Transverse colon (tissue), 4 donors: Measurements from ENCODE around the gene FBXL14. TPM values are rescaled to one million over a fixed set of nuclear protein-coding genes. Genes with fewer than 3 reads are reported as not detected.
A peak's percentile ranks its signal among the peaks of the same experiment; 100 is the strongest.

Experiments
- DNase-seq: peaks from one replicate; pipeline ENCODE4 v3.0.0-alpha.2; 2019
- H3K27ac ChIP-seq, 4 donors: fragments of 200-600 bp; sonication (generic); 2 replicates each; pipeline ENCODE4 v1.5.1; 2016 to 2018; ENCODE audit warnings: inconsistent platforms in 4 of 4
- H3K27me3 ChIP-seq: fragments of 200-600 bp; sonication (generic); 2 replicates; pipeline ENCODE4 v1.5.1; 2017; ENCODE audit warnings: inconsistent platforms
- H3K36me3 ChIP-seq, 4 donors: fragments of 200-600 bp; sonication (generic); 2 replicates each; pipeline ENCODE4 v1.5.1; 2017 to 2019; ENCODE audit warnings: inconsistent platforms in 4 of 4
- H3K4me1 ChIP-seq, 4 donors: fragments of 200-600 bp; sonication (generic); 2 replicates each; pipeline ENCODE4 v1.5.1; 2017 to 2020; ENCODE audit warnings: inconsistent platforms in 4 of 4
- H3K4me3 ChIP-seq, 4 donors: fragments of 200-600 bp; sonication (generic); 1 replicate in 1 of 4; 2 replicates in 3 of 4; pipeline versions ENCODE4 v1.5.1 to v1.6.1; 2017 to 2019; ENCODE audit warnings: inconsistent platforms in 4 of 4
- H3K9me3 ChIP-seq, 2 donors: fragments of 200-600 bp; sonication (generic); 2 replicates each; pipeline ENCODE4 v1.5.1; 2017 to 2019; ENCODE audit warnings: inconsistent platforms in 2 of 2
- CTCF ChIP-seq, 5 experiments: fragments of 200-600 bp in 3 of 5; fragments of 450-650 bp in 2 of 5; sonication (generic) in 3 of 5; IDR thresholded peaks; 1 replicate in 2 of 5; 2 replicates in 3 of 5; pipeline ENCODE4 v1.5.1; 2016 to 2017; ENCODE audit warnings: antibody characterized with exemption in 5 of 5, inconsistent platforms in 3 of 5, mild to moderate bottlenecking in 2 of 5, moderate library complexity in 1 of 5
- EP300 ChIP-seq: sonication (generic); formaldehyde crosslinking; IDR thresholded peaks from one replicate; pipeline ENCODE4 v1.6.1; 2017; ENCODE audit warnings: antibody characterized with exemption, low read depth
- POLR2A ChIP-seq: fragments of 450-650 bp; IDR thresholded peaks from one replicate; pipeline ENCODE4 v1.6.1; 2016; ENCODE audit warnings: antibody characterized with exemption, mild to moderate bottlenecking, moderate library complexity
- POLR2AphosphoS5 ChIP-seq, 3 donors: sonication (generic); formaldehyde crosslinking; IDR thresholded peaks; one replicate each; pipeline ENCODE4 v1.6.1; 2016; ENCODE audit warnings: antibody characterized with exemption in 3 of 3
- WGBS, 2 donors: methylation state at CpG; one replicate each; pipeline ENCODE4 v1.1.5; 2018; ENCODE audit warnings: low coverage in 1 of 2; 5-methylcytosine and 5-hydroxymethylcytosine counted together
- in situ Hi-C, 4 donors: fragments of 200-750 bp; cut with MboI; loops; one replicate each; pipeline versions ENCODE4 v1.15.0 to v1.15.1; 2017; ENCODE audit warnings: low sequenced_read_pairs in 3 of 4, low pct_ligation_motif_present in 1 of 4, low pct_unique_long_range_greater_than_20kb in 1 of 4
- intact Hi-C: fragments of 100-400 bp; cut with DNase I; formaldehyde crosslinking; loops from one replicate; pipeline ENCODE4 v1.15.1; 2023; ENCODE audit warnings: low total_unique reads
- total RNA-seq, 4 donors: library from RNA; depleted of rRNA; stranded (reverse); fragments of >200 nt; gene quantifications; one replicate each; pipeline ENCODE4 v1.1.0, GENCODE V29; 2016

The FBXL14 gene
- total RNA-seq, 4 donors from 2014 or later = 15.5 to 44.4 (median 28.0) TPM

GRCh38 chr12:1523046-1523445 lies 71.3 kb downstream of the FBXL14 start:
- H3K9me3 ChIP-seq = no peaks in the 10 kb centered on the region
- DNase-seq = no peak
- no peak overlapping the region for H3K4me3 ChIP-seq
- H3K36me3 ChIP-seq = no peaks in the 10 kb centered on the region
- no peak overlapping the region for H3K27ac ChIP-seq
- in situ Hi-C loops (no loop called here), intact Hi-C loops (no loop called here)
- 91 to 100% methylated on average over 1 to 8 of the region's 8 CpGs for WGBS, 2 donors
- H3K27me3 ChIP-seq = peaks cover 14% of the 10 kb centered on the region
- H3K4me1 ChIP-seq = peaks cover 12 to 17% (median 12%) of the 10 kb centered on the region in 4 donors
- no peak for TF ChIP-seq CTCF (IDR thresholded peaks at IDR 0.05)
- no peak for TF ChIP-seq EP300
- no peak for TF ChIP-seq POLR2AphosphoS5 (IDR thresholded peaks at IDR 0.05)
- TF ChIP-seq POLR2A = no peak

DNA sequence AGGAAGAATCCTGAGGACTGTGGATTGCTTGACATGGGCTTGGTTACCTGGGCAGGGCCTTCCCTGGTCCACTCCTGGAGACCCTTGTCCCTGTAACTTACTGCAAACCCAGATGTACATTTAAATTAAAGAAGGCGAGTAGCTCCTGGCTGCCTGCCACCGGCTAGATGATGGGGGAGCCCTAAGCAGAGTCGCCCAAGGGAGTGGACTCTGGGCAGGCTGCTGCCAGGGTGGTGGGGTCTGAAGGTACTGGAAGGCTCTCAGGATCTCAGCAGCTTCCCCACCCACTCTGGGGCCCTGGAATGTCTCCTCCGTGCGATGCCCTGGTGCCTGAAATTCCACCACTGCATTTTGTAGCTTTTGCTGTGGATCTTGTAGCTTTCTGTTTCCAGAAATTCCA lies 74.7 kb downstream of the FBXL14 start:
- Histone ChIP-seq H3K4me3 (no peak overlapping the region), H3K27me3 (peaks cover 4% of the 10 kb centered on the region), H3K9me3 (no peaks in the 10 kb centered on the region), H3K27ac (peak overlapping the region in 1 of 4 donors; percentile 42), H3K4me1 (peaks cover 12 to 17% (median 12%) of the 10 kb centered on the region in 4 donors), H3K36me3 (no peaks in the 10 kb centered on the region)
- TF ChIP-seq EP300 = no peak
- no peak for TF ChIP-seq POLR2A
- no peak for TF ChIP-seq CTCF (IDR thresholded peaks at IDR 0.05)
- TF ChIP-seq POLR2AphosphoS5 (IDR thresholded peaks at IDR 0.05) = no peak
- WGBS, 2 donors = 61% methylated on average over 5 of the region's 5 CpGs; no CpG with 5 or more reads in 1 of the 2 donors
- intact Hi-C loops = no loop called here
- no peak for DNase-seq
- in situ Hi-C loops = no loop called here

DNA sequence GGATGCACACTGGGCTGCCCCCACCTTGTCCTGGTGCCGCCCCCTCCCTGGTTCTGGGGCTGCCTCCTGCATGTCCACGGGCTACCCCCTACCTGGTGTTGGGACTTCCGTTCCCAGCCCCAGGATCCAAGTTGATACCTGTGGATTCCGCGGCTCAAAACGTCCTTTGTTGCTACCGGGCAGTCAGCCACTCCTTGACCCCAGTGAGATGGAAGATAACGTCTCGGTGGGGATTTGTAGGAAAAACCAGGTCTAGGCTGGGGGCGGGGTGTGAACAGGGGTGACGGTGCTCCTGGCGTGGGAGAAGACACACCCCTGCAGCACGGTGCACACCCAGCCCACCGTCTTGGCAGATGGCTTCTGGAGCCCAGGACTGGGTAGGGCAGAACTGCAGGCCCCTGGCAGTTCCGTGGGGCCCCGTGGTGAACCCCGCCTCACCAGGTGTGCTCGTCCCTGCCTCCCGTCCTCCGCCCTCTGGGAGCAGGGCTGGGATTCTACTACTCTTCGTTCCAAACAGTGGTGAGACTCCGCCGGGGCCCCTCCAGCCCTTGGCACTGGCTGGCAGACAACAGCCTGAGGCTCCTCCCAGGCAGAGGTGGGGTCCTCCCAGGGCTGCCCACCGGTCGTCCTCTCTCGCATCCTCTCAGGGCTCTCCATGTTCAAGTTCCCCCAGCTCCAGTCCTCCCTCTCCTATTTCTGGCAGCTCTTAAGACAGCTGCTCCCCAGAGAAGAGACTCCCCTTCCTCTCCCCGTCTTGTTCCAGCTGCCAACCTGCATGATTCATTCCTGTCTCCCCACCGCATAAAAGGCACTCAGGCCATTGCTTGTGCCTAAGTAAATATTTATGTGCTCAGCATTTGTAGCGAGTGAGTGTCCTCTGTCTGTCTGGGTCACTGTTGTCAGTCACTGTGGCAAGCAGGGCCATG lies 75.5 kb downstream of the FBXL14 start:
- in situ Hi-C loops (no loop called here), intact Hi-C loops (no loop called here)
- peak overlapping the region in 2 of 4 donors; percentile 3 to 42 for H3K27ac ChIP-seq
- H3K4me3 ChIP-seq = peak overlapping the region in 1 of 4 donors; percentile 14
- 0 to 44% methylated on average over 1 to 29 of the region's 29 CpGs for WGBS, 2 donors
- no peaks in the 10 kb centered on the region for H3K36me3 ChIP-seq
- H3K27me3 ChIP-seq = no peaks in the 10 kb centered on the region
- TF ChIP-seq POLR2AphosphoS5 (IDR thresholded peaks at IDR 0.05) (no peak), EP300 (no peak), POLR2A (no peak), CTCF (IDR thresholded peaks at IDR 0.05) (no peak)
- no peaks in the 10 kb centered on the region for H3K9me3 ChIP-seq
- H3K4me1 ChIP-seq = peaks cover 12 to 17% (median 12%) of the 10 kb centered on the region in 4 donors
- DNase-seq = no peak

GRCh38 chr12:1517734-1518525 lies 76.5 kb downstream of the FBXL14 start:
- no peaks in the 10 kb centered on the region for H3K27me3 ChIP-seq
- in situ Hi-C loops = no loop called here
- H3K4me1 ChIP-seq = peaks cover 12 to 17% (median 12%) of the 10 kb centered on the region in 4 donors
- H3K9me3 ChIP-seq = no peaks in the 10 kb centered on the region
- H3K36me3 ChIP-seq = no peaks in the 10 kb centered on the region
- TF ChIP-seq CTCF (IDR thresholded peaks at IDR 0.05) (no peak), POLR2AphosphoS5 (IDR thresholded peaks at IDR 0.05) (no peak), POLR2A (no peak), EP300 (no peak)
- intact Hi-C loops = no loop called here
- no peak overlapping the region for H3K27ac ChIP-seq
- DNase-seq = no peak
- 83% methylated on average over 8 of the region's 8 CpGs; no CpG with 5 or more reads in 1 of the 2 donors for WGBS, 2 donors
- no peak overlapping the region for H3K4me3 ChIP-seq
